Measurements from ENCODE around the gene ZCCHC14. TPM values are rescaled to one million over a fixed set of nuclear protein-coding genes. Genes with fewer than 3 reads are reported as not detected.

ZCCHC14 gene
- total and polyA plus RNA-seq, 2 of the 8 experiments (the other 6 are each of a cell fraction or from before 2014, with no cell fraction given) = 8.2 to 28.2 TPM

DNA sequence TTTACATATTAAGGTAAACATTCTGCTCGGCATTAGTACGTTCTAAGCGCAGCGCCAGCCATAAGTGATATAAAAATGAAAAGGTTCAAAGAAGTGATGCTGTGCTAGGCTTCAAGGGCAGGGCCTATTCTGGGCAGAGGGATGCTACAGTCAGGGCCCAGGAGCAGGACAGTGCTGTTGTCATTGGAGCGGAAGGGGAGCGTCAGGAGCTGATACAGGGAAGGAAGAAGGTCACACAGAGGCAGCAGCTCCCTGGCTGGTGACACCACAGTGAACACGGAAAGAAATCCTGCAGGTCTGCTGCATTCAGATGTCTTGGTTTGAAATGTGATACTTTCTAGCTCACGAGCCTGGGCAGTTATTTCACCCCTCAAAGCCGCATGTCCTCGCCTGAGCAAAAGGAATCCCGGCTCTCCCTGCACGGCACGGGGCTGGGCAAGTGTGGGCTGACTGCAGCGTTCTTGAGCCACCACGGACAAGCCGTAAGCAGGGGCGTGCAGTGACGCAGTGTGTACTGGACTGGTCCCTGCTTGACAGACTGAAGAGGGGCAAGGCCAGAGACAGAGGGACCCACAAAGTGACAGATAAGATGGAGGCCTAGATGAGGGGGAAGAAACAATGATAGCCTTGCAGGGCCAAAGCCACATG is 41.1 kb downstream of the ZCCHC14 start (continued):
- TF ChIP-seq CBX8 (IDR thresholded peaks at IDR 0.05; ENCODE audit: borderline replicate concordance, low read depth, low read length) (no peak), SIRT6 (IDR thresholded peaks at IDR 0.05; ENCODE audit: low read length) (no peak), SP2 (IDR thresholded peaks at IDR 0.05; ENCODE audit: low read length) (no peak), YY1 (IDR thresholded peaks at IDR 0.05; ENCODE audit: low read depth, low read length) (no peak), BCL11A (IDR thresholded peaks at IDR 0.05; ENCODE audit: low read depth in 2 of 2, low read length in 2 of 2) (no peak), SUZ12 (IDR thresholded peaks at IDR 0.05; ENCODE audit: low read length) (no peak), TEAD4 (IDR thresholded peaks at IDR 0.05; ENCODE audit: low read depth, low read length) (no peak), CHD1 (IDR thresholded peaks at IDR 0.05; ENCODE audit: low read depth, low read length) (no peak), BACH1 (IDR thresholded peaks at IDR 0.05; ENCODE audit: low read length) (no peak), CEBPB (IDR thresholded peaks at IDR 0.05; ENCODE audit: low read depth, low read length) (no peak)
